ENCODE data around the gene TBX15.

GRCh38 chr1:118896416-118896815 is 91.7 kb downstream of the TBX15 start:
- no peak for TF ChIP-seq POLR2A (IDR thresholded peaks at IDR 0.05; ENCODE audit: low read depth, low read length)
- no peak for TF ChIP-seq TAF1 (IDR thresholded peaks at IDR 0.05; ENCODE audit: low read depth, low read length)
- no peak for TF ChIP-seq POLR2AphosphoS5 (IDR thresholded peaks at IDR 0.05; ENCODE audit: low read depth, low read length)
- no peak for TF ChIP-seq SPI1 (IDR thresholded peaks at IDR 0.05; ENCODE audit: low read depth, low read length)
- TF ChIP-seq POU2F2 (IDR thresholded peaks at IDR 0.05; ENCODE audit: low read depth, low read length): no peak
- no peak for TF ChIP-seq PAX5 (IDR thresholded peaks at IDR 0.05; ENCODE audit: insufficient read depth, low read length, severe bottlenecking)

Measured in GM12891 (cell line).